HG03469 (cell line): Measurements from ENCODE around the gene PTCH1.

ENCODE experiments used
- ATAC-seq: cut with Tn5 transposase; IDR thresholded peaks from one replicate; pipeline ENCODE4 v1.9.1; 2021; ENCODE audit warnings: mild to moderate bottlenecking, moderate library complexity, moderate number of reproducible peaks; ENCODE audit not compliant: unreplicated experiment

The PTCH1 gene

GRCh38 chr9:95477441-95477840 lies 39.3 kb downstream of the PTCH1 start:
- ATAC-seq, result no peak

GRCh38 chr9:95468791-95469190 lies 48.0 kb downstream of the PTCH1 start:
- ATAC-seq, result no peak

GRCh38 chr9:95465115-95465514 lies 51.7 kb downstream of the PTCH1 start:
- no peak for ATAC-seq

- ATAC-seq, result no peak
Observed at GRCh38 chr9:95463148-95464060, 53.4 kb downstream of the PTCH1 start.

GRCh38 chr9:95462249-95463147 lies 54.3 kb downstream of the PTCH1 start:
- peak; percentile 72 for ATAC-seq

GRCh38 chr9:95461448-95462248 lies 55.1 kb downstream of the PTCH1 start:
- no peak for ATAC-seq

- no peak for ATAC-seq
Observed at GRCh38 chr9:95460518-95461164, 56.1 kb downstream of the PTCH1 start.

- no peak for ATAC-seq
Observed at GRCh38 chr9:95459851-95460517, 56.8 kb downstream of the PTCH1 start.

GRCh38 chr9:95459178-95459577 lies 57.6 kb downstream of the PTCH1 start:
- ATAC-seq, result no peak

- ATAC-seq, result no peak
Observed at GRCh38 chr9:95458666-95459065, 58.1 kb downstream of the PTCH1 start.

GRCh38 chr9:95457769-95458168 lies 59.0 kb downstream of the PTCH1 start:
- no peak for ATAC-seq

- ATAC-seq, result no peak
Observed at GRCh38 chr9:95455714-95456113, 61.1 kb downstream of the PTCH1 start.

GRCh38 chr9:95452176-95452575 lies 64.6 kb downstream of the PTCH1 start:
- no peak for ATAC-seq

- ATAC-seq, result no peak
Observed at GRCh38 chr9:95451065-95451426, 65.7 kb downstream of the PTCH1 start.

GRCh38 chr9:95450171-95451064 lies 66.4 kb downstream of the PTCH1 start:
- ATAC-seq, result no peak

- ATAC-seq, result no peak
Observed at GRCh38 chr9:95449016-95449415, 67.8 kb downstream of the PTCH1 start.

GRCh38 chr9:95447660-95448420 lies 68.9 kb downstream of the PTCH1 start:
- no peak for ATAC-seq

- ATAC-seq, result no peak
Observed at GRCh38 chr9:95446984-95447383, 69.8 kb downstream of the PTCH1 start.
